Nucleus accumbens (tissue), 56 donors: ENCODE data around the gene BLMH.
A peak's percentile ranks its signal among the peaks of the same experiment; 100 is the strongest.

Source experiments
- DNase-seq, 56 donors: peaks; one replicate each; lab custom pipeline; 2025; lab: John Stamatoyannopoulos, UW

BLMH gene

GRCh38 chr17:30254150-30254549 lies 37.6 kb downstream of the BLMH start:
- no peak for DNase-seq

GRCh38 chr17:30253312-30253711 lies 38.4 kb downstream of the BLMH start:
- no peak for DNase-seq

GRCh38 chr17:30251931-30252330 lies 39.8 kb downstream of the BLMH start:
- no peak for DNase-seq

GRCh38 chr17:30249460-30249859 lies 42.3 kb downstream of the BLMH start:
- DNase-seq, result no peak

- DNase-seq, result no peak
Measured at GRCh38 chr17:30248786-30249185, 43.0 kb downstream of the BLMH start.

GRCh38 chr17:30246460-30246859 lies 45.3 kb downstream of the BLMH start:
- no peak for DNase-seq

- no peak for DNase-seq
Measured at GRCh38 chr17:30244853-30245385, 46.8 kb downstream of the BLMH start.

- DNase-seq, result no peak
Measured at GRCh38 chr17:30243568-30243967, 48.2 kb downstream of the BLMH start.

GRCh38 chr17:30243002-30243401 lies 48.7 kb downstream of the BLMH start:
- no peak for DNase-seq

GRCh38 chr17:30241051-30241450 lies 50.7 kb downstream of the BLMH start:
- no peak for DNase-seq

GRCh38 chr17:30240177-30240576 lies 51.6 kb downstream of the BLMH start:
- no peak for DNase-seq

- no peak for DNase-seq
Measured at GRCh38 chr17:30239089-30239462, 52.7 kb downstream of the BLMH start.

GRCh38 chr17:30238387-30239088 lies 53.2 kb downstream of the BLMH start:
- DNase-seq, result no peak

GRCh38 chr17:30238003-30238344 lies 53.8 kb downstream of the BLMH start:
- DNase-seq, result no peak

- DNase-seq, result no peak
Measured at GRCh38 chr17:30237296-30238002, 54.3 kb downstream of the BLMH start.

GRCh38 chr17:30236766-30237165 lies 55.0 kb downstream of the BLMH start:
- peak in 16 of 56 donors; percentile 1 to 51 (median 10) for DNase-seq

- no peak for DNase-seq
Measured at GRCh38 chr17:30236297-30236624, 55.5 kb downstream of the BLMH start.

GRCh38 chr17:30235386-30236296 lies 56.1 kb downstream of the BLMH start, which contains the start of gene SLC6A4:
Gene SLC6A4 (minus strand): TSS chr17:30235697. CDS start chr17:30221958, 13,739 bp downstream.
- DNase-seq, result no peak

- DNase-seq, result no peak
Measured at GRCh38 chr17:30234964-30235363, 56.8 kb downstream of the BLMH start.

- DNase-seq, result no peak
Measured at GRCh38 chr17:30234296-30234695, 57.4 kb downstream of the BLMH start.

GRCh38 chr17:30232824-30233427 lies 58.8 kb downstream of the BLMH start:
- DNase-seq, result no peak
